IgD-negative memory B cell (primary cell): ENCODE data around the gene POLR2L. TPM values are rescaled to one million over a fixed set of nuclear protein-coding genes. Genes with fewer than 3 reads are reported as not detected.
A peak's percentile ranks its signal among the peaks of the same experiment; 100 is the strongest.

Source experiments
- H3K27ac Mint-ChIP-seq, 3 donors: one replicate each; pipeline ENCODE4 v1.8.0; 2020 to 2022; ENCODE audit warnings: mild to moderate bottlenecking in 3 of 3, mixed read lengths in 3 of 3, moderate library complexity in 1 of 3
- H3K27me3 Mint-ChIP-seq: one replicate; pipeline ENCODE4 v1.8.0; 2021; ENCODE audit warnings: mixed read lengths
- H3K36me3 Mint-ChIP-seq: one replicate; pipeline ENCODE4 v1.8.0; 2020; ENCODE audit warnings: mild to moderate bottlenecking, mixed read lengths
- H3K4me1 Mint-ChIP-seq, 3 donors: one replicate each; pipeline ENCODE4 v1.8.0; 2020 to 2022; ENCODE audit warnings: mixed read lengths in 3 of 3, mild to moderate bottlenecking in 1 of 3
- H3K4me3 Mint-ChIP-seq, 4 donors: one replicate each; pipeline ENCODE4 v1.8.0; 2020 to 2022; ENCODE audit warnings: mild to moderate bottlenecking in 4 of 4, mixed read lengths in 4 of 4, moderate library complexity in 3 of 4
- H3K9me3 Mint-ChIP-seq, 3 donors: one replicate each; pipeline ENCODE4 v1.8.0; 2020 to 2021; ENCODE audit warnings: mixed read lengths in 3 of 3, mild to moderate bottlenecking in 1 of 3
- polyA plus RNA-seq: library from polyadenylated mRNA; unstranded; fragments of 300-500 nt; fragmentation: Illumina TruSeq; gene quantifications from one replicate; pipeline ENCODE4 v1.2.3, GENCODE V29; 2021

POLR2L gene
- polyA plus RNA-seq, 1 donor from 2014 or later: 96.7 TPM

DNA sequence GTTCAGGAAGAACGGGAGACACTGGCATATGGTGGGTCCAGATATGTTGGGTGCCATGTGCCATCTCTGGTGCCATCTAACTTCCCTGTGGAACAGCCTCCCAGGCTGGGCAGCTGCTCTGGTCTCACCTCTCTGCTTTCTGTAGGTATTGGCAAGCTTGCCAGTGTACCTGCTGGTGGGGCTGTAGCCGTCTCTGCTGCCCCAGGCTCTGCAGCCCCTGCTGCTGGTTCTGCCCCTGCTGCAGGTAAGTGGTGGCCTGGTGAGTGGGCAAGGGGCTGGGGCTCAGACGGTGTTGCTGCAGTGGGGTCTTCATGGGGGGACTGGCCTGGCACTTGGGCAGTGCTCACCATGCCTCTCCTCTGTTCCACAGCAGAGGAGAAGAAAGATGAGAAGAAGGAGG, 29.9 kb downstream of the POLR2L start:
- Mint-ChIP-seq H3K4me1 (peaks cover 14 to 22% (median 16%) of the 10 kb centered on the region in 3 donors), H3K9me3 (no peaks in the 10 kb centered on the region), H3K36me3 (no peaks in the 10 kb centered on the region), H3K27me3 (no peaks in the 10 kb centered on the region), H3K27ac (peak overlapping the region in 2 of 3 donors; percentile 59 to 98), H3K4me3 (peak overlapping the region in 2 of 4 donors; percentile 96 to 98)

DNA sequence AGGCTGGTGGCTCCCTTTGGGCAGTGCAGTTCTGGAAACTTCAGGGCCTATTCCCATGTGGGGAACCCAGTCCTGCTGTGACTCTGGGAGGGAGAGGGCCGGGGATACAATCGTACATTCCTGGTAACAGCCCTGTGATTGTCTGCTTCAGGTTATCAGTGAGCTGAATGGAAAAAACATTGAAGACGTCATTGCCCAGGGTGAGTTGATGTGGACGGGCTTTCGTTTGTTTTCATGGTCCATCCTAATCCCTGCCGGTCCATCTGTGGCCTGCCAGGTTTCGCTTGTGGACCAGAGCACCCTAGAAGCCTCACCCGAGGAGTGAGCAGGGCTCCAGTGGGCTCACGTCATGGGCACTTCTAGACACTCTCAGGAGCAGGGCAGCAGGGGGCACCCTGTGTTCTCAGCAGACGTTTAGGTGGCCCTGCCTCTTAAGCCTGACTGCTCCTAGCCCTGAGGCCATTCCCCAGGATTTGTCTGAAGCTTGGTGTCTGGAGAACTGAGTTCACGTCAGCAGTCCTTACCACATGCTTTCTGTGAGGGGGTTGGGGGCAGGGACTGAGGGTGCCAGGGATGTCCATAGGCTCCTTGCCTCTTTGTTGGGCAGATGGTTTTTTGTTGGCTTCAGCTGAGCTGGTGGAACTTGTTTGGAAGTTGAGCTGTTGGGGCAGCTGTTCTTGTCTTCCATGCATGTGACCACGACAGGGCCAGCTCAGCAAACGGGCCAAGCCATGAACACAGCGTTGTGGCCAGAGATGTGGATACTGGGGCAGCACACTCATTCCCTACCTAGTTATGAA, 30.7 kb downstream of the POLR2L start:
- peaks cover 16 to 22% (median 16%) of the 10 kb centered on the region in 3 donors for H3K4me1 Mint-ChIP-seq
- H3K9me3 Mint-ChIP-seq: no peaks in the 10 kb centered on the region
- peak overlapping the region; percentile 39 to 98 (median 59) for H3K27ac Mint-ChIP-seq
- peak overlapping the region; percentile 92 to 98 (median 94) for H3K4me3 Mint-ChIP-seq
- H3K36me3 Mint-ChIP-seq: no peaks in the 10 kb centered on the region
- H3K27me3 Mint-ChIP-seq: no peaks in the 10 kb centered on the region

DNA sequence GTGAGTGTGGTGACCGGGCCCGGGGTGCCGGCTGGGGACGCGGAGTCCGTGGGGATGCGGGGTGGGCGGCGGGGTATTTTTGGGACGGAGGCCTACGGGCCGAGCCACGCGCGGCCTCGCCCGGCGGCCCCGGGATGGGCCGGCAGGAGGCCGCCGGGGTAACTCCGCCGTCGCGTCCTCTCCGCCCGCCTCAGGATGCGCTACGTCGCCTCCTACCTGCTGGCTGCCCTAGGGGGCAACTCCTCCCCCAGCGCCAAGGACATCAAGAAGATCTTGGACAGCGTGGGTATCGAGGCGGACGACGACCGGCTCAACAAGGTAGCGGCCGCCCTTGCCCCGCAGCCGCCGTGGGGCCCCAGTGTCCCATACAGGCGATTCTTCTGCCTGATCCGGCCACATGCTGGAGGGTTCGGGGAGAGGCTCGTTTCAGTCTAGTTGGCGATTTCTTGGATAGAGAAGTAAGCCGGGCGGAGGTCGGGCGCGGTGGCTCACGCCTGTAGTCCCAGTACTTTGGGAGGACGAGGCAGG, 32.2 kb downstream of the POLR2L start:
- peak overlapping the region; percentile 92 to 98 (median 96) for H3K4me3 Mint-ChIP-seq
- H3K36me3 Mint-ChIP-seq: no peaks in the 10 kb centered on the region
- H3K9me3 Mint-ChIP-seq: no peaks in the 10 kb centered on the region
- H3K4me1 Mint-ChIP-seq: peaks cover 16 to 22% (median 16%) of the 10 kb centered on the region in 3 donors
- H3K27me3 Mint-ChIP-seq: no peaks in the 10 kb centered on the region
- peak overlapping the region; percentile 98 to 99 (median 98) for H3K27ac Mint-ChIP-seq

DNA sequence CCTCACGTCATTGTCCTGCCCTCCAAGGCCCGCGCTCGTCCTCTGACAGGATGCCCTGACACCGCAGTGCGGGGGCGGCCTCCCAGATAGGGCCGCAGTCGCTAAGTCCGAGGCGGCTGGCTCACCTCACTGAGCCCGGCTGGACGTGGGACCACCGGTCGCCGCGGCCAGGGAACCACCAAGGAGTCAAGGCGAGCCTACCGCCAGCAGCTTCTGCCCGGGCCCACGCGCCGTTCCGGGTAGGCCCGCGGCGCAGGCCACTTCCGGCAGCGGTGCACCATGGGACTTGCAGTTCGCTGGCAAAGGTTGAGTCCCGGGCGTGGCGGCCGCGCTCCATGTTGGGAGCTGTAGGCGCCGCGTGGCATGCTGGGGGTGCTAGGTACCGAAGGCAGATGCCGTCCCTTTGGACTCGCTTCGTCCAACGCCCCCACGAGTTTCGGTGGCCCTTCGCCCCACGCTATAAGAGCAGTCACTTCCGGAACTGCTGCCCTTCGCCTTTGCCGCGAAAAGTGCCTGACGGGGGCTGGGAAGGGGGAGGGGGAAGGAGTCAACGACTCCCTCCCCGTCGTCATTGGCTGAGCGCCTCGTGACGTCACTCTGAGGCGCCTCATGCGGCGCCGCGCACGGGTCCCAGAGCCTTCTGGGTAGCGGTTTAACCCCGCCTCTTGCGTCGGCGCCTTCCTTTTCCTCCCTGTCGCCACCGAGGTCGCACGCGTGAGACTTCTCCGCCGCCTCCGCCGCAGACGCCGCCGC, 32.9 kb downstream of the POLR2L start, which contains the start of gene RPLP2:
Gene RPLP2, plus strand, starts transcription at position 681 of the 753 bp plus-strand sequence. CDS start 268 bp downstream, outside the sequence.
- peak within 1 kb of the TSS; percentile 92 to 98 (median 96) for H3K4me3 Mint-ChIP-seq
- no peaks in the 10 kb centered on the region for H3K27me3 Mint-ChIP-seq
- peak within 1 kb of the TSS; percentile 98 to 99 (median 98) for H3K27ac Mint-ChIP-seq
- peaks cover 16 to 22% (median 16%) of the 10 kb centered on the region in 3 donors for H3K4me1 Mint-ChIP-seq
- H3K36me3 Mint-ChIP-seq: no peaks in the 10 kb centered on the region
- H3K9me3 Mint-ChIP-seq: no peaks in the 10 kb centered on the region

DNA sequence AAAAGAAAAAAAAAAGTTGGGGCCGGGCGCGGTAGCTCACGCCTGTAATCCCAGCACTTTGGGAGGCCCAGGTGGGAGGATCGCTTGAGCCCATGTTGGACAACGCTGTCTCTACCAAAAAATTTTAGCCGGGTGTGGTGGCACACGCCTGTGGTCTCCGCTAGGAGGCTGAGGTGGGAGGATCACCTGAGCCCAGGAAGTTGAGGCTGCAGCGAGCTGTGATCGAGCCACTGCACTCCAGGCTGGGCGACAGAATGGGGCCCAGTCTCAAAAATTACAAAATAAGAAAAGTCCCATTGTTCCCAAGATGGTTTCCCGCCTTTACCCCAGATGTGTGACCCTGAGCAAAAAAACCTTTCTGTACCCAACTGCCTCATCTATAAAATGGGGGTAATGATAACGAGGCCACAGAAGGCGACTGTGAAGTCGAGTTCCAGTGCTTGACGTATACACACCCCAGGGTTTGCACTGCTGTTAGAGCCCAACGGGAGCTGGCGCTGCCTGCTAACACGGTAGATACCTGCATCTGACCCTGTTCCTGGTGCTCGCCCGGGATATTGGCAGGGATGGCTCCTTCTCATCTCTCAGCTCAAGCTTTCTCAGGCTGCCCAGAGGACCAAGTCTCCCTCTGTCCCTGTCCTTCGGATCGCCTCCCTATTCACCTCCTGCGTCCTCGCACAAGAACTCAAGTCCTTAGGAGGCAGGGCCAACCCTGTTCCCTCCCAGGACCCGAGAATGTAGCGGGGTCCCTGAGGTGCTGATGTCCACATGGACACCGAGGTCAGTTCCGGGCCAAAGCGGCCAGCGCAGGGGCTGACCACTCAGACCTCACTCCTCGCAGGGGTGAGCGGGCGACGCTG, 33.7 kb downstream of the POLR2L start:
- Mint-ChIP-seq H3K27ac (peak overlapping the region; percentile 98 to 99 (median 98)), H3K9me3 (no peaks in the 10 kb centered on the region), H3K4me3 (peak overlapping the region; percentile 92 to 98 (median 96)), H3K36me3 (no peaks in the 10 kb centered on the region), H3K27me3 (no peaks in the 10 kb centered on the region), H3K4me1 (peaks cover 16 to 22% (median 16%) of the 10 kb centered on the region in 3 donors)

DNA sequence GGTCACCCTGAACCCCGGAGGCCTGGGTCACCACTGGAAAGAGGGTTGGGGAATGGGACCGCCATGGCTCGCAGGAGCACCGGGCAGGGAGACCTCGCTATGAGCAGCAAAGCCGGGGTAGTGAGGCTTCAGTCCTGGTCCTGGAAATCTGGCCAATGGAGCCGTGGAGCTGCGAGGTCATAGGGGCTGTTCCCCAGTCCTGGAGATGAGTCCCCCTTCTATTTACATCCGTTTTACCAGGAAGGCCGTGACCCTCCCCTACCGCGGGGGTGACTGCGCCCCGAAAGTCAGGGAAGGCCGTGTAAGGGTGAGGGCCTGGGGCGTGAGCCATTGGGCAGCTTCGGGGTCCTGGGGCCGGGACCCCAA, 37.7 kb downstream of the POLR2L start:
- peak overlapping the region; percentile 38 to 88 (median 83) for H3K4me3 Mint-ChIP-seq
- no peaks in the 10 kb centered on the region for H3K36me3 Mint-ChIP-seq
- H3K4me1 Mint-ChIP-seq: peaks cover 4 to 13% (median 7%) of the 10 kb centered on the region in 3 donors
- peak overlapping the region in 2 of 3 donors; percentile 35 to 46 for H3K27ac Mint-ChIP-seq
- no peaks in the 10 kb centered on the region for H3K9me3 Mint-ChIP-seq
- no peaks in the 10 kb centered on the region for H3K27me3 Mint-ChIP-seq

DNA sequence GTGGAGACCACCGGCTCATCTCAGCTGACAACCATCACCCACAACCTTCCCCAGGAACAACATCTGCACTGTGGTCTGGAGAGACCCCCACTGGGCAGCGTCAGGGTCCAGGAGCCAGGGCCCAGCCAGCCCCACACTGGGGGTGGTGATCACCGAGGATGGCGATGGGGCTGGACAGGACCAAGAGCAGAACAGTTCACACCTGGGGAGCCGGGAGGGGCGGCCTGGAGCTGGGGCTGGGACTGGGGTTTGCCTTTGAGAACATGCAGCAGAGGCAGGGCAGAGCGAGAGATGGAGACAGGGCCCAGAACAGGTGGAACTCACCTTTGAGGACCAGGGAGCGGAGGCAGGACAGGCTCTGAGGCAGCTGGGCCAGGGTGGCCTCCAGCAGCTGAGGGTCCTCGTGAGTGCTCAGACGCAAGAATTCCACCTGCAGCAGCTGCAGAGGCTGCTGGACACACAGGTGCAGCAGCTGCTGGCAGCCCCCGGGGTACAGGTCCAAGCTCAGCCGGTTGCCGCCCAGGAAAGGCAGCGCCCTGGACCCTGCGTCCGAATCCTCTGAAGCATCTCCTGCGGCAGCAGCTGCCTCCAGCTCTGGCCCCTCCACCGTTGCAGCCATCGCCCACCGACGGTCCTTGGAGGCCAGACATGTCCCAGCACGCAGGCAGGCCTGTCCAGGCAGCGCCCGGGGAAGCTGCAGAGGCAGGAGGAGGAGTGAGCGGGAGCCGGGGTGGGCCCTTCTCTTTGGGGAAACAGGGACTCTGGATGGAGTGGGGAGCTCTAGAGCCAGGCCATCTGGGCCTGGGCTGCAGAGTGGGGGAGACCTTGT, 38.3 kb downstream of the POLR2L start:
- H3K4me3 Mint-ChIP-seq: peak overlapping the region; percentile 55 to 88 (median 83)
- no peaks in the 10 kb centered on the region for H3K27me3 Mint-ChIP-seq
- H3K4me1 Mint-ChIP-seq: peaks cover 4 to 11% (median 7%) of the 10 kb centered on the region in 3 donors
- peak overlapping the region in 1 of 3 donors; percentile 35 for H3K27ac Mint-ChIP-seq
- no peaks in the 10 kb centered on the region for H3K9me3 Mint-ChIP-seq
- H3K36me3 Mint-ChIP-seq: no peaks in the 10 kb centered on the region

DNA sequence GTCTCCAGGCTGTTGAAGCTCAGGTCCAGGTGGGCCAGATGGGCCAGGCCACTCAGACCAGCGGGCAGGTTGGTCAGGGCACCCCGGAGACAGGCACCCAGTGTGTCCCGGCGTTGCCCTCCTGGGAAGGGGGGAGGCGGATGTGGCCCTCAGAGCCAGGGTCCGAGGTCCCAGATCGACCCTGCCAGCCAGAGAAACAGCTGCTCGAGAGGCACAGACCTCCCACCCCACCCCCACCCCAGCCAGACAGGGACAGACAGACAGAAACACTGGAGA, 38.9 kb downstream of the POLR2L start:
- H3K4me3 Mint-ChIP-seq: no peak overlapping the region
- H3K36me3 Mint-ChIP-seq: no peaks in the 10 kb centered on the region
- H3K4me1 Mint-ChIP-seq: peaks cover 2 to 6% (median 3%) of the 10 kb centered on the region in 3 donors
- H3K27ac Mint-ChIP-seq: no peak overlapping the region
- no peaks in the 10 kb centered on the region for H3K27me3 Mint-ChIP-seq
- H3K9me3 Mint-ChIP-seq: no peaks in the 10 kb centered on the region

DNA sequence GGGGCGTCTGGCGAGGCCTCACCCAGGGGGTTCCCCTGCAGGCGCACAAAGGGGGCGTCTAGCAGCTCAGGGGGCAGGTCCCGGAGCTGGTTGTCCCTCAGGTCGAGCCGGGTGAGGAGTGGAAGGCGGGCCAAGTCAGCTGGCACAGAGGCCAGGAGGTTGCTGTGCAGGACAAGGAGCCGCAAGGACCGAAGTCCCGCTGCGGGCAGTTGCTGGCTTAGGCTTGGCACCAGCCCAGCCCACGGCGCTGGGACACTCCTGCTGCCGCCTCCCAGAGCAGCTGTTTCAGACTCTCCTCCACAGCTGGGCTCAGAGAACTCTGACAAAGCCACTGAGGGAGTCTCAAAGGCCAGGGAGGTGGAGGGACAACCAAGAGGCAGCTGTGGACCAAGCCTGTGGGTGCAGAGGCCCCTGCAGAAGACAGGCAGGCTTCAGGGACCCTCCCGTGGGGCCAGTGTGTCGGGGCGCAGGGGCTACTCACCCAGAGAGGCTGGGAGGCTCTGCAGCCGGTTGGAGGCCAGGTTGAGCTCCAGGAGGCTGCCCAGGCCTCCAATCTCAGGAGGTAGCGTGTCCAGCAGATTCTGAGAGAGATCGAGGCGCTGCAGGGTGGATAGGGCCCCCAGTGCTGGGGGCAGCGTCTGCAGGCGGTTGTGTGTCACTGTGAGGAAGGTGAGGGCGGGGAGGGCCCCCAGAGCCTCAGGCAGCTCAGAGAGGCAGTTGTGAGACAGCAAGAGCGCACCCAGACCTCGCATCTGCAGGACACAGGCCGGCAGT, 39.4 kb downstream of the POLR2L start:
- Mint-ChIP-seq H3K9me3 (no peaks in the 10 kb centered on the region), H3K4me1 (peaks cover 1 to 3% (median 2%) of the 10 kb centered on the region in 3 donors), H3K36me3 (no peaks in the 10 kb centered on the region), H3K27ac (no peak overlapping the region), H3K27me3 (no peaks in the 10 kb centered on the region), H3K4me3 (peak overlapping the region in 2 of 4 donors; percentile 38 to 85)

DNA sequence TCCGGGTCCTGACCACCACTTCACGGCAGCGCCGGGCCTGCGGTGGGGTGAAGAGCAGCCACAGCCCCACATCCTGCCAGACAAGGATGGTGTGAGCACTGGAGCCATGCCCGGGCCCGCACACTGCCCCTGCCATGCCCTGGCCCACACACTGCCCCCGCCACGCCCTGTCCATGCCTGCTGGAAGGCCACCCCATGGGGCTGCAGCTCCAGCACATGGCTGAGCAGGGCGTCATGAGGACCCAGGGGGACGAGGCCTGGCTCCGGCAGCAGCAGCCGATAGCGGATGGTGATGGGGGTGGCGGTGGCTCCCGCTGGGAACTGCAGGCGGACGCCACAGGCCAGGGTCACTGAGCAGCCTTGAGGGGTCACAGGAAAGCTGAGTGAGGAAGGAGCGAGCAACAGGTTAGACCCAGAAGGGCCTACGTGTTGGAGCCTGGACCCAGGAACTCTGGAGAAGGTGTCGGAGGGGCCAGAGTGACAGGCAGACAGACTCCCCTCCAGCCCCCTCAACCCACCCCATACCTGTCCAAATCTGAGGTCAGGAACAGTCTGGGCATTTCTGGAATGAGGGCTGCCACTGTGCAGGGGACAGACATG, 40.2 kb downstream of the POLR2L start:
- peak overlapping the region in 2 of 4 donors; percentile 38 to 71 for H3K4me3 Mint-ChIP-seq
- no peak overlapping the region for H3K27ac Mint-ChIP-seq
- peaks cover 0 to 2% (median 0%) of the 10 kb centered on the region in 3 donors for H3K4me1 Mint-ChIP-seq
- no peaks in the 10 kb centered on the region for H3K27me3 Mint-ChIP-seq
- no peaks in the 10 kb centered on the region for H3K9me3 Mint-ChIP-seq
- no peaks in the 10 kb centered on the region for H3K36me3 Mint-ChIP-seq

DNA sequence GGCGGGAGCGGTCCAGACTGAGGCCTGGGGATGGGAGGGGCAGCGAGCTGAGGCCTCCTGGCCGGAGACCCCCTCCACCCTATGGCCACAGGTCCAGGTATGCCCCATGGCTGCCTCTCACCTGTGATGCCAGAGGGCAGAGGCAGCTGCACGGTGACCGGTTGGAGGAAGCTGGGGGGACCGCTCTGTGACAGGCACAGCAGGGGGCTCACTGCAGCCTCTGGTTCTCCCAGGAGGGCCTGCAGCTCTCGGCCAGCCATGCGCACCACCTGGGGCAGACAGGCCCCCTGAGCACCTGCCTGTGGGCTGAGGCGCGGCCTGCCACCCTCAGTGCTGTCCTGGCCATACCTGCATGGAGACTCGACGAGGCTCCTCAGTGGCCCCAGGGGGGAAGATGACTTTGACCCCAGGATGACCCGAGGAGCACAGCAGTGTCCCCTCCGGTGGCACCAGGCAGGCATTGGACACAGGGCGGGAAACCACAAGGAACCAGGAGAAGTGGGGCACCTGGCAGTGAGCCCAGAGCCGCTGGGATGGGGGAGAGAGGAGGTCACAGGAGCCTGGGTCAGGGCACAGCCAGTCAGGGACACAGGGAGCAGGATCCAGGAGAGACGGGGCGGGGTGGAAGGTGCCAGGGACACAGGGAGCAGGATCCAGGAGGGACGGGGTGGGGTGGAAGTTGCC, 41.1 kb downstream of the POLR2L start:
- Mint-ChIP-seq H3K9me3 (no peaks in the 10 kb centered on the region), H3K27me3 (no peaks in the 10 kb centered on the region), H3K4me1 (peaks cover 0 to 4% (median 1%) of the 10 kb centered on the region in 3 donors), H3K27ac (no peak overlapping the region), H3K4me3 (peak overlapping the region in 1 of 4 donors; percentile 32), H3K36me3 (no peaks in the 10 kb centered on the region)

DNA sequence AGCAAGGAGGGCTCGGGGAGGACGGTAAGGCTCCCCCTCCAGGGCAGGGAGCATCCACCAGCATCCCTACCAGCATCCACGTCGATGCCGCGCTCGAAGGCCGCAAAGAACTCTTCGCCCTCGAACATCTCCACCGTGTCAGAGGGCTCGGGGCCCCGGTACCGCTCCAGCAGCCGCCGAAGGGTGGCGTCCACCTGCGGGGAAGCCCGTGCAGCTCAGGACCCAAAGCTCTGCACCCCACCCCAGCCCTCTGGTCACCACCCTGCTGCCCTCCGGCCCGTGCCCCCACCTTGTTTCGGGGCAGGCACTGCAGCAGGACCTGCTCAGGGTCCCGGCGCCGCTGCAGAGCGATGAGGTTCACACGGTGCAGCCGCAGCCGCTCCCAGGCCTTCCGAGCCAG, 41.9 kb downstream of the POLR2L start:
- Mint-ChIP-seq H3K9me3 (no peaks in the 10 kb centered on the region), H3K4me3 (peak overlapping the region in 1 of 4 donors; percentile 32), H3K27ac (no peak overlapping the region), H3K4me1 (peaks cover 0 to 6% (median 5%) of the 10 kb centered on the region in 3 donors), H3K36me3 (no peaks in the 10 kb centered on the region), H3K27me3 (no peaks in the 10 kb centered on the region)
